Measurements from ENCODE around the gene IRF2. TPM values are rescaled to one million over a fixed set of nuclear protein-coding genes. Genes with fewer than 3 reads are reported as not detected.

IRF2 gene
- total RNA-seq, 4 donors from 2014 or later, result 32.3 to 50.1 (median 36.4) TPM

DNA sequence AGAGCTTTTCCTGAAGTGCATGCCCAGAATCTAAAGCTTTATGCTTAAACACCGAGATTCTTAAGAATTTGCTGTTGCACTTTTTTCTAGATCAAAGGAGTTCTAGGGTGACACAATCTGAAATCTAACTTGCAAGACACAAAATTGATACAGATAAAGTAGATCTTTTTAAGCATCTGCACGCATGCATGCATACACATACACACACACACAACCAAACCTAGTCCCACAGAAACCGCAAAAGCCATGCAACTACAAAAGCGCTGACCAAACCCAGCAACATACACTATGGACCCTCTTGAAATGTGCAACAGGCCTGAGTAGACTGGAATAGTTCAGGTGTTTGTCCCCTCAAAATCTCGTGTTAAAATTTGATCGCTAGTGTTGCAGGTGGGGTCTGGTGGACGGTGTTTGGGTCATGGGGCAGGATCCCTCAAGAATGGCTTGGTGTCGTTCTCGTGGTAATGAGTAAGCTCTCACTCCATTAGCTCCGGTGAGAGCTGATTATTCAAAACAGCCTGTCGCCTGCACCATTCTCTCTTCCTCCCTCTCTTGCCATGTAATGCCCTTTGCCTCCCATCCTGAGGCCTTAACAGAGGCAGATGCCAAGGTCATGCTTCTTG lies 52.7 kb downstream of the IRF2 start:
- Histone ChIP-seq H3K4me1 (peaks cover 11 to 48% (median 39%) of the 10 kb centered on the region in 4 donors), H3K36me3 (peaks cover 13 to 51% (median 45%) of the 10 kb centered on the region in 4 donors), H3K27ac (replicated peaks in 1 of 4) (peak overlapping the region in 1 of 4 donors; percentile 1), H3K4me3 (no peak overlapping the region), H3K9me3 (peaks cover 0 to 6% (median 0%) of the 10 kb centered on the region in 4 donors), H3K27me3 (no peaks in the 10 kb centered on the region)
- intact Hi-C loops (cut with DNase I), result no loop called here
- no peak for DNase-seq (ENCODE audit: extremely low spot score)
- TF ChIP-seq POLR2A (IDR thresholded peaks at IDR 0.05; ENCODE audit: low read depth), result no peak
- no peak for TF ChIP-seq EP300 (IDR thresholded peaks at IDR 0.05)
- TF ChIP-seq POLR2AphosphoS5 (IDR thresholded peaks at IDR 0.05), result no peak
- TF ChIP-seq, protein P1, sequence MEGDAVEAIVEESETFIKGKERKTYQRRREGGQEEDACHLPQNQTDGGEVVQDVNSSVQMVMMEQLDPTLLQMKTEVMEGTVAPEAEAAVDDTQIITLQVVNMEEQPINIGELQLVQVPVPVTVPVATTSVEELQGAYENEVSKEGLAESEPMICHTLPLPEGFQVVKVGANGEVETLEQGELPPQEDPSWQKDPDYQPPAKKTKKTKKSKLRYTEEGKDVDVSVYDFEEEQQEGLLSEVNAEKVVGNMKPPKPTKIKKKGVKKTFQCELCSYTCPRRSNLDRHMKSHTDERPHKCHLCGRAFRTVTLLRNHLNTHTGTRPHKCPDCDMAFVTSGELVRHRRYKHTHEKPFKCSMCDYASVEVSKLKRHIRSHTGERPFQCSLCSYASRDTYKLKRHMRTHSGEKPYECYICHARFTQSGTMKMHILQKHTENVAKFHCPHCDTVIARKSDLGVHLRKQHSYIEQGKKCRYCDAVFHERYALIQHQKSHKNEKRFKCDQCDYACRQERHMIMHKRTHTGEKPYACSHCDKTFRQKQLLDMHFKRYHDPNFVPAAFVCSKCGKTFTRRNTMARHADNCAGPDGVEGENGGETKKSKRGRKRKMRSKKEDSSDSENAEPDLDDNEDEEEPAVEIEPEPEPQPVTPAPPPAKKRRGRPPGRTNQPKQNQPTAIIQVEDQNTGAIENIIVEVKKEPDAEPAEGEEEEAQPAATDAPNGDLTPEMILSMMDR (IDR thresholded peaks at IDR 0.05), result no peak
- WGBS, result 92% methylated on average over 11 of the region's 11 CpGs

DNA sequence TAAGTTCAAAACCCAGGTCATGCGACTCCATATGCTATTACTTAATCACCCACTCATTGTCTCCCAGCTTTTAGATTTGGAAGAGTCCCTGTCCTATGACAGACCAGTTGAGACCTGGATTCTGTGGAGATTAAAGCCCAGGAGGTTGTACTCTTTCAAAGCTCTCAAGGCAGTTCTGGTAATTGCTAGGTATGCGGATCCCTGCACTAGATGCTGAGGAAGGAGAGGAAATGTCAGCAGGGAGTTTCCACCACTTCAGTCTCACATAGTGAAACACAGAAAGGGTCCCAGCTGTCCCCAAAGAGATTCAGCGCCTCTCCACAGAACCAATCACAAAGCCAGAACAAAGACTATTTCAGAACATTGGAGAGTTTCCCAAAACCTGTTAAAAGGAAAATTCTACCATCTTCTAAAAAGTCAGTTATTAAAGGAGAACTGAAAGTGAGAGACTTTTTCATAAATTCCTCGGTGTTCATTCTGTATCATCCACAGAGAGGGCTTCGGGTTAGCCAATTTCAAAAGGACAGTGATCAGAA lies 53.4 kb downstream of the IRF2 start:
- no peak for DNase-seq (ENCODE audit: extremely low spot score)
- intact Hi-C loops (cut with DNase I), result no loop called here
- H3K27me3 ChIP-seq, result no peaks in the 10 kb centered on the region
- H3K4me1 ChIP-seq, result peaks cover 11 to 48% (median 39%) of the 10 kb centered on the region in 4 donors
- H3K27ac ChIP-seq (replicated peaks in 1 of 4), result peak overlapping the region in 2 of 4 donors; percentile 1 to 7
- TF ChIP-seq POLR2AphosphoS5 (IDR thresholded peaks at IDR 0.05) (no peak), POLR2A (IDR thresholded peaks at IDR 0.05; ENCODE audit: low read depth) (no peak), EP300 (IDR thresholded peaks at IDR 0.05) (no peak)
- TF ChIP-seq, protein P1 (IDR thresholded peaks at IDR 0.05), result no peak
- peaks cover 0 to 6% (median 0%) of the 10 kb centered on the region in 4 donors for H3K9me3 ChIP-seq
- 69% methylated on average over 5 of the region's 5 CpGs for WGBS
- H3K36me3 ChIP-seq, result peaks cover 13 to 44% (median 39%) of the 10 kb centered on the region in 4 donors
- H3K4me3 ChIP-seq, result no peak overlapping the region

DNA sequence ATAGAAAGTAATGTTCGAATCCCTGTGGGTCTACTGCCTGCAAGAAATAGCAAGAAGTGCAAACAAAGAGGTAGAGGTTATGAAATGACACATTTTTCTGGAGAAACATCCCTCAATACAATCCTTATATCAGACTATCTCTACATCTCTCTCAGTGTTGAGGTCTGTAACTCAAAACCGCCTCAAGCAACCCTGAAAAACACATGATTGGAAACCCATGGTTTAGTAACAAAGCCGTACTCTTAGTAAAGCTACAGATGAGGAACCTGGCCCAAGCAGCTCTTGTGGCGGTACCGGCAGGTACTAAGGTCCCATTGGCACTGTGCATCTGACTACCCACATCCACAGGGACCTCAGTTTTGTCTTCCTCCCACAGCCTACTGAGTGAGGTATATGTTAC lies 53.9 kb downstream of the IRF2 start:
- Histone ChIP-seq H3K9me3 (peaks cover 0 to 6% (median 0%) of the 10 kb centered on the region in 4 donors), H3K36me3 (peaks cover 13 to 44% (median 39%) of the 10 kb centered on the region in 4 donors), H3K27ac (replicated peaks in 1 of 4) (peak overlapping the region in 2 of 4 donors; percentile 1 to 7), H3K4me3 (no peak overlapping the region), H3K27me3 (no peaks in the 10 kb centered on the region), H3K4me1 (peaks cover 11 to 48% (median 34%) of the 10 kb centered on the region in 4 donors)
- TF ChIP-seq, protein P1 (IDR thresholded peaks at IDR 0.05), result no peak
- no peak for TF ChIP-seq EP300 (IDR thresholded peaks at IDR 0.05)
- TF ChIP-seq POLR2AphosphoS5 (IDR thresholded peaks at IDR 0.05), result no peak
- TF ChIP-seq POLR2A (IDR thresholded peaks at IDR 0.05; ENCODE audit: low read depth), result no peak
- 93% methylated on average over 5 of the region's 5 CpGs for WGBS
- intact Hi-C loops (cut with DNase I), result no loop called here
- no peak for DNase-seq (ENCODE audit: extremely low spot score)

DNA sequence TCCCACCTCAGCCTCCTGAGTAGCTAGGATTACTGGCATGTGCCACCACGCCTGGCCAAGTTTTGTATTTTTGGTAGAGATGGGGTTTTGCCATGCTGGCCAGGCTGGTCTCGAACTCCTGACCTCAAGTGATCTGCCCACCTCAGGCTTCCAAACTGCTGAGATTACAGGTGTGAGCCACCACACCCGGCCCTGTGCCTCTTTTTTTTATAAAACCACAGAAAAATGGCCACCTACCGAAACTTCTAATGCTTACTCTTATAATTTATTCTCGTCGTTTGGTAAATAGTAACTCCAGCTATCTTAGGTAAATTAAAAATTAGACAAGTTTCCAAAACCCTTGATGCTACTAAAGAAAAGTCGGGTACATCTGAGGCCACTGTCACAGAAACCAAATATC lies 54.4 kb downstream of the IRF2 start:
- Histone ChIP-seq H3K4me1 (peaks cover 7 to 45% (median 29%) of the 10 kb centered on the region in 4 donors), H3K36me3 (peaks cover 13 to 44% (median 39%) of the 10 kb centered on the region in 4 donors), H3K27ac (replicated peaks in 1 of 4) (no peak overlapping the region), H3K4me3 (no peak overlapping the region), H3K9me3 (peaks cover 0 to 6% (median 0%) of the 10 kb centered on the region in 4 donors), H3K27me3 (no peaks in the 10 kb centered on the region)
- intact Hi-C loops (cut with DNase I), result no loop called here
- TF ChIP-seq POLR2AphosphoS5 (IDR thresholded peaks at IDR 0.05), result no peak
- TF ChIP-seq EP300 (IDR thresholded peaks at IDR 0.05), result no peak
- TF ChIP-seq, protein P1 (IDR thresholded peaks at IDR 0.05), result no peak
- TF ChIP-seq POLR2A (IDR thresholded peaks at IDR 0.05; ENCODE audit: low read depth), result no peak
- no peak for DNase-seq (ENCODE audit: extremely low spot score)
- over 99% methylated on average over 7 of the region's 7 CpGs for WGBS
